Dermis microvascular lymphatic vessel endothelial cell (primary cell): Measurements from ENCODE around the gene TMEM269. TPM values are rescaled to one million over a fixed set of nuclear protein-coding genes. Genes with fewer than 3 reads are reported as not detected.
A peak's percentile ranks its signal among the peaks of the same experiment; 100 is the strongest.
"Not testable (repeated sequence)": the region's sequence is repeated elsewhere in the genome, so short reads cannot be mapped to it uniquely, and the experiment has no call there.

Experiments used
- DNase-seq, 2 donors: peaks; one replicate each; pipeline versions ENCODE4 v3.0.0 to v3.0.0-alpha.2; 2010; ENCODE audit warnings: low read depth in 2 of 2
- total RNA-seq: library from RNA; depleted of rRNA; stranded (reverse); fragments of >200 nt; gene quantifications from 2 replicates; pipeline ENCODE4 v1.2.1, GENCODE V29; 2014

The TMEM269 gene
- total RNA-seq, 1 donor from 2014 or later = not detected

GRCh38 chr1:42774928-42775526, 9.8 kb upstream of the TMEM269 start:
- DNase-seq = no peak

DNA sequence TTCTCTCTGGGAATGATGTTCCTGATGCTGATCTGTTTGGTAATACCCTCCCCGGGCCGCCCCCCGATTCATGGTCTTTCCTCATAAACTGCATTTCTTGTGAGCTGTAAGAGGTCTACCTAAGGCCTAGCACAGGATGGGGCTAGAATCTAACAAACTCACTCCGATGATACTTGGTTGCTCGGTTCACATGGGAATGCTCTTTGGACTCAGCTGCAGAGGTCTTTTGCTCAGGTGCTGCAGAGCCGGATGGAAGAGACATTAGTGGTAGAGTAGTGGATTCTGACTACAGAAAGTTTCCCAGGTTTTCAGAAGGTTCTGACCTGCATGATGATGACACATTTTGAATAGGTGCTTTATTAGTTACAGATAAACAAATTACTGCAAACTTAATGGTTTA, 8.3 kb upstream of the TMEM269 start:
- DNase-seq = no peak

DNA sequence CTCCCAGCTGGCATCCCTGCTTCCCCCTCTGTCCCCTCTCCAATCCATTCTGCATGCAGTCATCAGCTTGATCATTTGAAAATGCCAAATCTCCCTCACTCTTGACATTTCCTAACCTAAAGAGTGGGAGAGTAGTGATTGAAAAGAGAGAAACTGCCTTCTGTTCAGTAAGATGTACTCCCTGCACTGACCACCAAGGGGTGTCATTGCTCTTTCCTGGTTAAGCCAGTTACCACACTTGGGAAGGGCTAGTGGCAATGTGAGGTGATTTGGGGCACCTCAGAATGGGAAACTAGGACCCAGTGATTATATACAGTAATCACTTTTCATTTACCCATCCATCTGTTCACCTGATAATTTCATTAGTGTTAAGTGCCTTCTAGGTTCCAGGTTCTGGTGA, 6.9 kb upstream of the TMEM269 start:
- DNase-seq = peak; percentile 33 to 56

GRCh38 chr1:42779725-42780124, 5.1 kb upstream of the TMEM269 start:
- no peak for DNase-seq

GRCh38 chr1:42780176-42780575, 4.6 kb upstream of the TMEM269 start:
- DNase-seq = no peak

- no peak for DNase-seq
These were observed 1.7 kb upstream of the TMEM269 start for GRCh38 chr1:42783092-42783491.

GRCh38 chr1:42784547-42784945, 245 bp upstream of the TMEM269 start:
- no peak for DNase-seq

DNA sequence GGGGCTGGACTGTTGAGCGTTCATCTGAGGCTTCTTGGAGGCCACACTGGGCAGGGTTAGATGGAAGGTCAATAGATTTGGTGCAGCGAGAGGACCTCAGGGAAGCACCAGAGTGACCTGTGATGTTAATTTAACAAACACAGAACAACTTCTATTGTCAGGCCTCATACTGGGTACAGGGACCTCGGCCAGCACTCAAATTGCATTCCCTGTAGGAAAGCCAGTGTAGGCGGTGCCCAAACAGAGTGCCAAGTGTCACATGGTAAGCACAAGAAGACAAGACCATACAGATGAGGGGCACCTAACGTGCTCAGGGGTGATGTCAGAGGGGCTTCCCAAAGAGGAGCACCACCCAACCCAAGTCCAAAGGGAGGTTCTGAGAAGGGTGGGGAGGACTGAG, 1.3 kb downstream of the TMEM269 start:
- no peak for DNase-seq

DNA sequence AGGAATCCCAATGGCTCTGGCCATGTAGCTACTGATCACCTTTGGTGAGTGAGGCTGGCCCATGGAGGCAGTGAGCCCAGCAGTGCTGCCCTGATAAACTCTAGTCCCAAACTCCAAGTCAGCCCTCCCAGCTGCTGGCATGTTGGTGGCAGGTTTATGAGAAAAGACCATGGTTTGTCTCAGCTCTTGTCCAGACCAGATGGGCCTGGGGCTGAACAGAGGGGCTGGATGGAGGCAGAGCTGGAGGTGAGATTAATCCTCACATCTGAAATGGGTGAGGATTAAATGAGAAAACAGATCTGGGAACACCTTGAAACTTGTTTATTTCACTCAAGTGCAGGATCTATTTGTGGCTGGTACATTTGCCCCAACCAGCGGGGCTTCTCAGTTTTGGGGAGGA, 3.2 kb downstream of the TMEM269 start:
- no peak for DNase-seq

DNA sequence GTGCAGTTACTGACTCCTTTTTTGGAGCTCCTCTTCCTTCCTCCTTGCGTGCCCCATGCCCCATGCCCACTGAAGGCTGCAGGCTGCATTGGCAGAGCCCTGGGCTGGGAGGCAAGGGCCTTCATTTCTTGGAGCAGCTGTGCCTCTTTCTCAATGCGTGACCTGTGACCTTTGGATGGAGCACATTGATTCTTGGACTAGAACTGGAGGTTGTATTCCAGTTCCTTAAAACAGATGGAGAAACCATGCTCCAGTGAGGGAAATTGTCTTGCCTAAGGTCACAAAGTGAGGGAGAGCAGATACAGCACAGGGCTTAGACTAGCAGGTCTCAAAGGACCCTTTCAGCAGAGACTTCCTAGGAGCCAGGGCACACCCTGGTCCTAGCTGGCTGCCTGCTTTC, 9.0 kb downstream of the TMEM269 start:
- DNase-seq = no peak

- DNase-seq = no peak
These were observed 12.6 kb downstream of the TMEM269 start for GRCh38 chr1:42797414-42797813.

GRCh38 chr1:42797979-42798378, 13.2 kb downstream of the TMEM269 start:
- DNase-seq = no peak

- DNase-seq = no peak
These were observed 17.2 kb downstream of the TMEM269 start for GRCh38 chr1:42801832-42802473.

- DNase-seq = no peak
These were observed 21.4 kb downstream of the TMEM269 start for GRCh38 chr1:42806171-42806570.

DNA sequence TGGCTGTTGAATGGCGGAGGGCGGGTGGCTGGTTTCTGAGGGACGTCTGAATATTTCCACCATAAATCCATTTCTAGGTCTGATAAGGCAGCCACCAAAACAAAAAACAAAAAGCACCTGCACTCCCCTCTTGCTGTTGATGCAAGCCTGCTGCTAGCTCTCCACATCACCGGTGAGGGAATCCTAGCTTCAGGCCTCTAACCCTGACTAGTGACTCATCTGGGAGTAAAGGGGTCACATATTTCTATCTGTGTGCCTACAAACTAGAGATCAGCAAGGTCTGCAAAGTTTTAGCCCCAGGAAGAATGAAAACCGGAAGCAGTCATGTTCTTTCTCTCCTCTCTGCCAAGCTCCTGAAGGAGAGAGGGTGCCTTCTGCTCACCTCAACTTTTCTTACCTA, 21.8 kb downstream of the TMEM269 start:
- no peak for DNase-seq

- no peak for DNase-seq
These were observed 22.4 kb downstream of the TMEM269 start for GRCh38 chr1:42807056-42807668.

DNA sequence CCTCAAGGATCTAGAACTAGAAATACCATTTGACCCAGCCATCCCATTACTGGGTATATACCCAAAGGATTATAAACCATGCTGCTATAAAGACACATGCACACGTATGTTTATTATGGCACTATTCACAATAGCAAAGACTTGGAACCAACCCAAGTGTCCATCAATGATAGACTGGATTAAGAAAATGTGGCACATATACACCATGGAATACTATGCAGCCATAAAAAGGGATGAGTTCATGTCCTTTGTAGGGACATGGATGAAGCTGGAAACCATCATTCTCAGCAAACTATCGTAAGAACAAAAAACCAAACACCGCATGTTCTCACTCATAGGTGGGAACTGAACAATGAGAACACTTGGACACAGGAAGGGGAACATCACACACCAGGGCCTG, 30.0 kb downstream of the TMEM269 start:
- not testable (repeated sequence) for DNase-seq

- peak in 1 of 2 donors; percentile 18 for DNase-seq
These were observed 31.3 kb downstream of the TMEM269 start for GRCh38 chr1:42815941-42816584.

- DNase-seq = peak; percentile 65 to 85
These were observed 32.0 kb downstream of the TMEM269 start, which contains the start of the genes ERMAP and SVBP for GRCh38 chr1:42816585-42817439. ERMAP (plus strand) TSS chr1:42817122; CDS start chr1:42830449, 13,327 bp downstream. SVBP (minus strand) TSS chr1:42817397; CDS start chr1:42816544, 853 bp downstream.

GRCh38 chr1:42817440-42817767, 32.6 kb downstream of the TMEM269 start:
- DNase-seq = no peak

DNA sequence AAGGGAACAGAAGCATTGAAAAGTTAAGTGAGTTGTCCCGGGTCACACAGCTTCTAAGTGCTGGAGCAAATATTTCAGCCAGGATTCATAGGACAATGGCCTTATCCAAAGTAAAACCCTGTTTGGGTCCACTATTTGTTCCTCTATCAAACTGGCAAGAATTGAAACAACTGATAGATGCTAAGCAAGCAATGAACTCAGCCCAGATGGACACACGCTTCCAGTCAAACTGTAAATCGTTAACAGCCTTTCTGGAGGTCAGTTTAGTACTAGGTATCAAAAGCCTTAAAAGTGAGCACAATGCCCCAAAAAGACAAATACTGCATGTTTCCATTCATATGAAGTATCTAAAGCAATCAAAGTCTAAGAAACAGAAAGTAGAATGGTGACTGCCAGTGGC, 33.2 kb downstream of the TMEM269 start:
- no peak for DNase-seq

DNA sequence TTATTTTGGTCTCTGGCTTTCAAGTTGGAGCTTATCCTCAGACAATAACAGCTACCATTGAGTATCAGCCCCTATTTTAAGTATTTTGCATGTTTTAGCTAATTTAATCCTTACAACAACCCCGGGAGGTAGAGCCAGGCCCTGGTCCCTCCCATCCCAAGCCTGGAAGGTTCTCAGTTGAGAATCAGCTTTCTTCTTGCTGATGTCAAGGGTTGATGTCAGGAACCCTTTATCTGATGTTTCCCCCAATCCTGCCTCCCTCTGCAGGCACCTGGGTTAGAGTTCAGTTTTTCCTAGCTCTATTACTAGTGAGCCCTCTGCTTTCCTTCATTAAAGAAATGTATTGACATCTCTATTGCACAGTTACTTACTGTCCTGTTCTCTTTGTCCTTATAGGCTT, 36.0 kb downstream of the TMEM269 start:
- DNase-seq = no peak
